HG02943 (cell line): ENCODE results near the gene NANOS1.

Experiments used
- ATAC-seq: cut with Tn5 transposase; IDR thresholded peaks from one replicate; pipeline ENCODE4 v1.9.1; 2021; ENCODE audit warnings: mild to moderate bottlenecking, low read depth, moderate library complexity; ENCODE audit not compliant: unreplicated experiment

Gene NANOS1

GRCh38 chr10:119055472-119055871, 26.0 kb downstream of the NANOS1 start:
- no peak for ATAC-seq

DNA sequence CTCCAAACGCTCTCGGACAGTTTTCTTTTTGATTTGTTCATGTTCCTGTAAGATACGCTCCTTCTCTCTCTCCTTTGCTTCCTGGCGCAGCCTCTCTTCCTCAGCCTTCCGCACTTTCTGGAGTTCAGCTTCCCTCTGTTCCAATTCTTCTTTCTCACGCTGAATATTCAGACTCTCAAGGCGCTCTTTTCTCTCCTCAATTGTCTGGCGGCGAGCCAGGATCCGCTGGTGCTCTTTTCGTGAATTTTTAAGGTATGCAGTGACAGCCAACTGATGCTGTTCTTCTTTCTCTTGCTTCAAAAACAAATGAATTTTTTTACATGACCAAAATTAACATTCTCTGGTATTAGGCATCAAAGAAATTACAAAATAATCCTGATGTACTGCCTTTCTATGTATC, 28.5 kb downstream of the NANOS1 start:
- ATAC-seq, result no peak

GRCh38 chr10:119059557-119059956, 30.0 kb downstream of the NANOS1 start:
- no peak for ATAC-seq

DNA sequence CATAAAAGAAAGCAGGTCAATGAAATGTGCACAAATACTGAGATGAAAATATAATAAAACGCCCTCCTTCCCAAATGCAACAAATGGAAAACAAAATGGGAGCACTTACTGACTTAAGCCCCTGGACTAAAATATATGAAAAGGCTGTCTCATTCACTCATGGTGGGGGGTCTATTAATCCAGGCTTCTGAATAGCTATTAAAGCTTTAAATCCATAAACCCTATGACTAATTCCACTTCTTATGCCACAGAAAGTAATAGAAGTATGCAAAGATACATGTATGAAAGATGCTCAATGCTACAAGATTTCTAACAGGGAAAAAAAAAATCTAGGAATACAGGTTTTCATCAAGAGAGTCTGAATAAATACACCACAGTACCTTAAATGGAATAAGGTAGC, 30.6 kb downstream of the NANOS1 start:
- ATAC-seq, result no peak

DNA sequence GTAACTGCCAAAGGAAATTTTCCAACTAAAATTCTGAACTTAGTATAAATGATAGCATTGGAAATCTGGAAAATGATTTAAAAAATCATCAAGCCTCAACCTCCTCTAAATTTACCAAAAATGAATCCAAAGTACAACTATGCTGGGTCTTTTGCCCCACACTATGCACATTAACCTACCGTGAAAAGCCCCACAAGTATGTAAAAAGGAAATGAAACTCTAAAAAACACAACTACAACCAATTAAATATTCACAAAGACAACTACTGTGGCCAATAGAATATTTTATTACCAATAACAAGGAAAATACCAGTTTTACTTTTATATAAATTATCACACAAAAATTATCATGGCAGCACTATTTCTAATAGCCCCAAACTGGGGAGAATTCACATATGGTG, 31.8 kb downstream of the NANOS1 start:
- ATAC-seq, result no peak

GRCh38 chr10:119061926-119062325, 32.4 kb downstream of the NANOS1 start:
- ATAC-seq, result no peak

DNA sequence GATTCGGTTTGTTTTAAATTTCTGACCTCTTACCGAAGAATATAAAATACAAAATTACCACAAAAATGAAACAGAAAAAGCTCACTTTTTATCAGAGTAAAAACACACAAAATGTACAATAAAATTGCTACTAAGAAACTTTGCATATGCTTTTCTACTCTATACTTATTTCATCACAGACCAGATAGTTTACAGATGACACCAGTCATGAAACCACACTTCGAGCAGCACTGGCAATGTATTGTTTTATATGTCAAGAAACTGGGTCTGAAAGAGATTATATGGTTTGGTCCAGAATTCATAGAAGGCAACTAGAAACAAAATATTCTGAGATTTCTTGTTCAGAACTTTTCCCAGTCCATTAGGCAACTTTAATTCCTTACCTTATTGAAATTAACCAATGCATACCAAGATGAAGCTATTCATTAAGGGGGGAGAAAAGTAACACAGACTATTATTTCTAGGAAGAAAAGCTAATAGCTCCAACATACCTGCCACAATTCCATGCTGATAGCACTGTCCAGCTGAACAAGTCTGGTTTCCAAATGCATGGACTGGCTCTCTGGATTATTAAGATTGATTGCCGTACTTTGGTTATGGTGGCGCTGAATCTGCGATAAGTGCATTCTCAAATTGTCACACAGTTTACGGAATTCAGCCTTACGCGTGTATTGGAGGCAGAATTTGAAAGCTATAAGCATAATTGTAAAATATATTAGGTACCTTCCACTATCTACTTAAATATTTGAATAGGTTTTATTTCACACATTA, 41.1 kb downstream of the NANOS1 start:
- ATAC-seq, result no peak

GRCh38 chr10:119073584-119073983, 44.1 kb downstream of the NANOS1 start:
- ATAC-seq, result no peak

GRCh38 chr10:119078422-119079179, 49.1 kb downstream of the NANOS1 start:
- ATAC-seq, result no peak

GRCh38 chr10:119079599-119080520, 50.3 kb downstream of the NANOS1 start:
- peak; percentile 55 for ATAC-seq

GRCh38 chr10:119080521-119081259, 51.2 kb downstream of the NANOS1 start, which contains the start of gene EIF3A:
EIF3A (minus strand) TSS chr10:119080817; CDS start chr10:119080676, 141 bp downstream.
- peak; percentile 77 for ATAC-seq
